ENCODE measurements around the gene NLRC5.

NLRC5 gene

GRCh38 chr16:57022445-57022844 lies 33.1 kb downstream of the NLRC5 start:
- peak in 1 of 2 donors; percentile 44 for DNase-seq (ENCODE audit: low read depth in 2 of 2)

DNA sequence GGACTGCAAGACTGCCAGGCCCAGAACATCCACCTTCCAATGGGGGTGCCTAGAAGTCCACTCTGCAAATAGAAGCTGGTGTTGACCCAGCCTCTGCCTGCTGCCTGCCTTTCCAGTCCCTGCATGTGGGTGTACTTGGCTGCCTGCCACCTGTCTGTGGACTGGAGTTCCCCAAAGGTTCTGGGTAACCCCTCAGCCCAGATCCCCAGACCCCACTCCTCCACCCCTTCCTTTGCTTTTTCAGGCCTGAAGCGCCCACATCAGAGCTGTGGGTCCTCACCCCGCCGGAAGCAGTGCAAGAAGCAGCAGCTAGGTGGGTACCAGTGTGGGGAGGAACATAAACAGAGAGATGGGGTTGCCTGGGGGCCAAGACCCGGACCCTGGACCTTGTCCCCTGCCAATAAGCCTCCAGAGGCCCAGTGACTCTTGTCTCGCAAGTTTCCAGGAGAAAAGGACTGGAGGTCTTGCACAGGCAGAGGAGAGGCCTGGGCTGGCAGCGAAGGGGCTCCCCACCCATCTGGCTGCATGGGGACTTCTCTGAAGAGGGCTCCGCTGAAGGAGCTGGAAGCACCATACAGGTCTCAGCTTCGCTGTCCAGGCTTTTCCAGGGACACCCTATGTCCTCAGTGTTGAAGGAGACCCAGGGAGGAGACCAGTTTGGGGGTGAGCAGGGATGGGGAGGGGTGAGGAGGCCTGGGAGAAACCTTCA lies 34.3 kb downstream of the NLRC5 start:
- DNase-seq (ENCODE audit: low read depth in 2 of 2), result peak; percentile 53 to 68

DNA sequence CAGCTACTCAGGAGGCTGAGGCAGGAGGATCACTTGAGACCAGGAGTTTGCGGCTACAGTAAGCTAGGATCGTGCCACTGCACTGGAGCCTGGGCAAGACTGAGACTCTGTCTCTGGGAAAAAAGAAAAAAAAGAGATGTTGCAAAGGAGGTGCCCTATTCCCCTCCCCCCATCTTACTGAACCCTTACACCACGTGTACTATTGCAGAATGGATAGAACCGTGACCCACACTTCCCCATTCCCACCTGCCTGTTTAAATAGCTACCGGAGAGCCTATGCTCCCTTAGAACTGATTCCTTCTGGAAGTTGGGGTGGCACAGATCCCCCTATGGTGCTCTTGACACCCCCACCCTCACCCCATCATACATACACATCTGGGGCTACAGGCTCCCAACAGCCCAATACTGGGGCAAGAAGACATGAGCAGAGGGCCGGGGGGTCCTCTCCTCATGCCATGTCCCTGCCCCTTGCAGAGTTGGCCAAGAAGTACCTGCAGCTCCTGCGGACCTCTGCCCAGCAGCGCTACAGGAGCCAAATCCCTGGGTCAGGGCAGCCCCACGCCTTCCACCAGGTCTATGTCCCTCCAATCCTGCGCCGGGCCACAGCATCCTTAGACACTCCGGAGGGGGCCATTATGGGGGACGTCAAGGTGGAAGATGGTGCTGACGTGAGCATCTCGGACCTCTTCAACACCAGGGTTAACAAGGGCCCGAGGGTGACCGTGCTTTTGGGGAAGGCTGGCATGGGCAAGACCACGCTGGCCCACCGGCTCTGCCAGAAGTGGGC lies 35.7 kb downstream of the NLRC5 start:
- no peak for DNase-seq (ENCODE audit: low read depth in 2 of 2)

GRCh38 chr16:57025941-57026777 lies 36.8 kb downstream of the NLRC5 start:
- no peak for DNase-seq (ENCODE audit: low read depth in 2 of 2)

GRCh38 chr16:57026778-57027062 lies 37.4 kb downstream of the NLRC5 start:
- no peak for DNase-seq (ENCODE audit: low read depth in 2 of 2)

DNA sequence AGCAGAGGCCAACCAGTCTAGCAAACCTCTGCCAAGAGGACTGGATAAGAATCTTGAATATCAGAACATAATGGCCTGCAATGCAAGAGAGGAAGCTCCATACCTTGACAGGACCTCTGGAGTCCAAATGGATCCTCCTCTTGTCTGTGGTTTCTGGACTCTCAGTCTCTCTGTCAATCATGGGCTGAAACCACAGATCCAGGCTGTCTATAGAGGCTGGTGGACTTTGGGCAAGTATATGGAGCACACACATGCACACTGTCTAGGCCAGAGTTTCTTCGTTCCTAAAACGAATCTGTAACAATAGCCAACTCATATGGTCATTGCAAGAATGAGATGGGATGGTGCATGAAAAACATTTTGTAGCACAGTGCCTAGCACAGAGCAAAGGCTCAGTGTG lies 37.7 kb downstream of the NLRC5 start:
- no peak for DNase-seq (ENCODE audit: low read depth in 2 of 2)

- no peak for DNase-seq (ENCODE audit: low read depth in 2 of 2)
Observed at GRCh38 chr16:57028086-57028485, 38.7 kb downstream of the NLRC5 start.

GRCh38 chr16:57029161-57030160 lies 40.1 kb downstream of the NLRC5 start:
- DNase-seq (ENCODE audit: low read depth in 2 of 2), result no peak

- no peak for DNase-seq (ENCODE audit: low read depth in 2 of 2)
Observed at GRCh38 chr16:57030346-57030902, 41.1 kb downstream of the NLRC5 start.

GRCh38 chr16:57031156-57031555 lies 41.8 kb downstream of the NLRC5 start:
- DNase-seq (ENCODE audit: low read depth in 2 of 2), result no peak

GRCh38 chr16:57032346-57032745 lies 43.0 kb downstream of the NLRC5 start:
- no peak for DNase-seq (ENCODE audit: low read depth in 2 of 2)

DNA sequence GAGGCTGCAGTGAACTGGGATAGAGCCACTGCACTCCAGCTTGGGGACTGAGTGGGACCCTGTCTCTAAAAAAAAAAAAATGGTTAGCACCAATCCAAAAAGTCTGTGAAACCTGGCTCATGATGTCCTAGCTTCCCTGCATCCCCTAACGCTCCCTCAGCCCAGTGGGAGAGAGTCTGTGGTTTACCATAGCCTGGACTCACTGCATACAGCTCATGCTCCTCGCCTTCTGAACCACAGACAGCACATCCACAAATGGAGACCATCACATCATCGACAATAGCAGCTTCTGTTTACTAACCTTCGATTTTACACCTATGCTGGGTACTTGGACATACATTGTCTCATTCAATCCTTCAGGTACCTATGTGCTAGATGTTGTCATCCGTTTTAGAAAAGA lies 43.6 kb downstream of the NLRC5 start:
- DNase-seq (ENCODE audit: low read depth in 2 of 2), result no peak

DNA sequence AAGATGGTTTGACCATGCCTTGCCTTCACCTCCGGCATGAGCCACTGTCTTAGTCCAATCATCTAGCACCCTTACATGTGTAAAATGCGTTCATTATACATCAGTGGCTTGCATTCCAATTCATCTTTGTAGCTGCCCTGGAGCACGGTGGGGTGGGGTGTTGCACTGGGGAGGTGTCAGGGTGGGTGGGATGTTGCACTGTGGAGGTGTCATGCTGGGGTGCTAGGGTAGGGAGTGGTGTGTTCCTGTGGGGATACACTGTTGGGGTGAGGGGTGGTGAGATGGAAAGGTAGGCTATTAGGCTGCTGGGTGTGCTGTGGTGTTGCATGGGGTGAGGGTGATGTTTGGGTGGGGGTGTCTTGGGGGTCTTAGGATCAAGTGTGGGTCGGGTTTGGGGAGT lies 47.0 kb downstream of the NLRC5 start:
- no peak for DNase-seq (ENCODE audit: low read depth in 2 of 2)

DNA sequence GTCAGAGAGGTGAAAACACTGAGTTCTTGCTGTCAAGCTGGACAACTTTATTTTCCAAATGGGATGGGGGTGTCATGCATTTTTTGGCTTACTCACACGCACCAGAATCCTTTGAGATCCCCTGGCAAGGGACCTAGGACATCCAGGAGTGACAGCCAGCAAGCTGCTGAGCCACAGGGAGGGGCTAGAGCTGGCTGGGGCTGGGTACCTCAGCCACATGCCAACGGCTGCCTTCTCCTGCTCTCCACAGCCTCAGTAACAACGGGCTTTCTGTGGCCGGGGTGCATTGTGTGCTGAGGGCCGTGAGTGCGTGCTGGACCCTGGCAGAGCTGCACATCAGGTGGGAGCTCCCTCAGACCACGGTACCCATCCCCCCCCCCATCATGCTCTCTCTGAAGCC lies 47.6 kb downstream of the NLRC5 start:
- no peak for DNase-seq (ENCODE audit: low read depth in 2 of 2)

GRCh38 chr16:57038166-57038565 lies 48.8 kb downstream of the NLRC5 start:
- DNase-seq (ENCODE audit: low read depth in 2 of 2), result no peak

GRCh38 chr16:57039148-57039812 lies 49.9 kb downstream of the NLRC5 start:
- peak; percentile 36 to 38 for DNase-seq (ENCODE audit: low read depth in 2 of 2)

DNA sequence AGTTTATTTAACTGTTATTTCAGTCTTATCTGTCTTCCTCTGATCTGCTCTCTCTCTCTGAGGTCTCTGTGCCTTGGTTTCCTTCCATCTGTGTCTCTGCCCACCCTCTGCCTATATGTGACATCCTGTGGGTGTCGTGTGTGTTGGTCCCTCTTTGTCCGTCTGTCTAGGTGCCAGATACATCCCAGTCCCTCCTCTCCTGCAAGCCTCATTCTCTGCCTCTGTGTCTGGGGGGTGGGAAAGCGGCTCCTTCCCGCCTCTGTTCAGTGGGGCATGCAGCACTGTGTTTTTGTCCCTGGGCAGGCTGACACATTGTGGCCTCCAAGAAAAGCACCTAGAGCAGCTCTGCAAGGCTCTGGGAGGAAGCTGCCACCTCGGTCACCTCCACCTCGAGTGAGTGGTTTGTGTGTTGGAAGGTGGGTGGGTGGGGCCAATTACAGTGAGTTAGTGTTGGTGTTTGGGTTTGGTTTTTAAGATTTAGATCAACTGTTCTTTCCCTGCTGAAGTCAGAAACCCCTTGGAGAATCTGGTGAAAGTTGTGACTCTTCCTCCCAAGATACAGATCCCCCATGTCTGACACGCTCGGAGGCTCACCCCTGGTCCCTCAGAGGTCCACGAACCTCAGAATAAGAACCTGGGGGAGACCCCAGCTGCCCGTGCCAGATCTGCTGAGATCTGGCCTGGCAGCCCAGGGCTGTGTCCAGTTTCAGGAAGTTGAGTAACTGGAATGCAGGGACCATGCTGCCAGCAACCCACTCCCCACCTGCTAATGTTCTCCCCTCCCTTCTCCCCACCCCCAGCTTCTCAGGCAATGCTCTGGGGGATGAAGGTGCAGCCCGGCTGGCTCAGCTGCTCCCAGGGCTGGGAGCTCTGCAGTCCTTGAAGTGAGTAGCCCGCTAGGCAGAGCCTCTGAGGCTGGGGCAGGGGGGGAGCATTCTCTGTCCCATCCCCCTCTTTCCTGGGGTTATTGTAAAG lies 52.1 kb downstream of the NLRC5 start:
- peak; percentile 83 to 87 for DNase-seq (ENCODE audit: low read depth in 2 of 2)

- DNase-seq (ENCODE audit: low read depth in 2 of 2), result peak; percentile 80 to 81
Observed at GRCh38 chr16:57042157-57043111, 53.1 kb downstream of the NLRC5 start.

Measured in stimulated activated CD8-positive, alpha-beta memory T cell treated with anti-CD3 and anti-CD28 coated beads, Interleukin-15, amount 100 ng/mL, for 48 hours (primary cell).